NCI-H2029 (cell line): ENCODE measurements around the gene KCNJ11.

Source experiments
- DNase-seq: peaks from one replicate; lab custom pipeline; 2025; lab: John Stamatoyannopoulos, UW

The KCNJ11 gene

GRCh38 chr11:17389957-17390649 lies 1.6 kb upstream of the KCNJ11 start:
- DNase-seq: no peak

DNA sequence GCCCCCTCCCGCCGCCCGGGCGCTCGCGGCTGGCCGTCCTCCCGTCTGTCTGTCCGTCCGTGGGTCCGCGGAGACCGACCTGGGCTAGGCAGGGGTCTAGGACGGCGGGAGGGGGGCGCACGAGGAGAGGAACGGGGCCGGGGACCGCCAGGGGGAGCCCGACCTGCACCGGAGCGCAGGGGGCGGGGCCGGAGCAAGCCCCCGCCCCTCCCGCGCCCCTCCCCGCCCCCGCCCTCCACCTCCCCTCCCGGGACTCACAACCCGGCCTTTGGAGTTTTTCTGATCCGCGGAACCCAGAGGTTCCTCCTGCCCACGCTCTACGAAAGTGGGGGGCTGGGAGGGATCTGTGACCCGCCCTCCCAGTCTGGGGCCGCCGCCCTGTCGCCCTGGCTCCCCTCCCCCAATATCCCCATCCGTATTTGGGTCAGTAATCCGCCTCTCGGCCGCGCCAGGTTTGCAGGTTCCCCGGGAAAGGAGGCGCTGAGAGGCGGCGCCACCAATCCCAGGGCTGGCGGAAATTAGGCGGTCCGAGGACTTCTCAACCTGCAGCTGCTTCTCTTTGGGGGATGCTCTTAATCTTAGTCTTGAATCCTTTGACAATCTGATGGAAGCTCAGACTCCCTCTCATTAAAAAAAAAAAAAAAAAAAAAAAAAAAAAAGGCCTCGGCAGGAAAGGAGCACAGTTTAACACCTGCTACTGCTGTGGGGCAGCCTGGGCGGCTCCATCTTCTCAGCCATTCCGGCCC lies 925 bp upstream of the KCNJ11 start:
- peak; percentile 89 for DNase-seq

- DNase-seq: no peak
These were observed 648 bp downstream of the KCNJ11 start for GRCh38 chr11:17387811-17388210.

- no peak for DNase-seq
These were observed 1.2 kb downstream of the KCNJ11 start for GRCh38 chr11:17387254-17387653.

DNA sequence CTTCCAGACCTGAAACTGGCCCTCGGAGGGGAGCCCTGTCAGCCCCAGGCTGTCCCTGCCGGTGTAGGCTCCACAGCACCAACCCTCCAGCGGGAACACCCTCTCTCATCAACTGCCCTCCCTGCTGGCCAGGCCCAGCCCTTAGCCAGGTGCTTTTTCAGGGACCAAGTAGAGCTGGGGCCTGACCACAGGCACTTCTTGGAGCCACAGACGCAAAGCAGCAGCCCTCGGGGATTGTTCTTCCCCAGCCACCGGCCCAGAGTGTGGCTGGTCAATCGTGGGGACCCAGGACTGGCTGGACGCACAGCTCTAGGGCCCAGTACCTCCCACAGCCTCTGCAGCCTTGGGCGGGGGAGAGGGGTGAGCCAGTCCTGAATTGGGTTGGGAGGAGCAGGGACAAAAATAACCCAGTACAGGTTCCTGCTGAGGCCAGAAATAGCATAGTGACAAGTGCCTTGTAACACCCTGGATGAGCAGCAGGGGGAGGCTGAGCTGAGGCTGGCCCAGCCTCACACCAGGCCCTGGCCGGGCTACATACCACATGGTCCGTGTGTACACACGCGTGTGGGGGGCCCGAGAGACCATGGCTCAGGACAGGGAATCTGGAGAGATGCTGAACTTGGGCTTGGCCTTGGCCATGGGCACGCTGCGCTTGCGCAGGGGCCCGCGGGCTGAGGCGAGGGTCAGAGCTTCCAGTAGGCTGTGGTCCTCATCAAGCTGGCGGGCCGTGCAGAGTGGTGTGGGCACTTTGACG lies 2.0 kb downstream of the KCNJ11 start:
- DNase-seq: peak; percentile 29

DNA sequence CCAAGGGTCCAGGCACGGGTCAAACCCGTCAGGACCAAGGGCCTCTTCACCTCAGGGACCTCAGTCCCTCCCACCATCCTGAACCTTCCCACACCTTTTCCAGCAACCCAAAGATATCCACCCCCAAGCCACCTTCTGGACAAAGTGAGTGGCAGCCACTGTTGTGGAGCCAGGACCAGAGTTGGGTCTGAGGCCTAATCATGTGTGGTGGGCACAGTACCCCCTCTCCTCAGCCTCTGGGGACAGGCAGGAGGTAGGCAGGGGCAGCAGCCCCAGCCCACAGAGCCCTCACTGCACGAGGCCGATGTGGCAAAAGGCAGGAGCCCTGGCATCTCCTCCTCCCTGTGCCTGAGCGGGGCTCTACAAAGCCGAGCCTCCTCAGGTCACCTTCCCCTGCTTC lies 2.5 kb downstream of the KCNJ11 start:
- no peak for DNase-seq

- DNase-seq: no peak
These were observed 3.0 kb downstream of the KCNJ11 start for GRCh38 chr11:17385492-17385891.

GRCh38 chr11:17384002-17384511 lies 4.4 kb downstream of the KCNJ11 start:
- DNase-seq: peak; percentile 82

DNA sequence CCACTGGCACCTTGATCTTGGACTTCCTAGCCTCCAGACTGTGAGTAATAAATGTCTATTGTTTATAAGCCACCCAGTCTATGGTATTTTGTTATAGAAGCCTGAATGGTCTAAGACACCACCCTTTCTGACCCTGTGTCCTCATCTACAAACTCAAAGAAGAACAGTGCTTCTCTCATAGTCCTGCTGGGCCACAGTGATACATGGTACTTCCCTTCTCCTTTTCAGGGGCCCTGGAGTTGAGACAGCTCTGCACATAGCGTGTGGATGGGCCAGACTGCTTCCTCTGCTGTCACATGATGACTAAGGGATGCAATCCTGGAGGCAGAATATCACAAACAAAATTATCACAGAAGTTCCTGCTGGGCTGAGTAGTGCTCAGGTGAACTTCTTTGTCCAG lies 5.0 kb downstream of the KCNJ11 start:
- no peak for DNase-seq

- DNase-seq: no peak
These were observed 6.3 kb downstream of the KCNJ11 start for GRCh38 chr11:17382046-17382728.

DNA sequence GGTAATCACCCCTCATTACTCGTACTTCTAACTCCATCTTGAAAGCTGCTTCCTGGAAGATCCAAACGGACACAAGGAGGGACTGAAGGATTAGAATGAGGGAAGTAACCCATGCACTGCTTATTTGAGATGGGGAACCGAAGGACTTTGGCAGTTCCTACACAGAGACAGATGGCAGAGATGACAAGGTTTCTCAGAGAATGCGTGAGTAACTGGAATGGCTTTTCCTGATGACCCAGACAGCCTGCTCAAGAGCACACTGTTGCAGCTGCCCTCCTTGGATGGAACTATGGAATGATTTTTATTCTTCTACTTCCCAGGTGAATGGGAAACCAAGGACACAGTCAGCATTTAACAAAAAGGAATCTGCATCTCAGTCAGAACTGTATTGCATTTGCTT lies 7.3 kb downstream of the KCNJ11 start:
- DNase-seq: no peak

GRCh38 chr11:17379383-17380180 lies 8.9 kb downstream of the KCNJ11 start:
- no peak for DNase-seq

GRCh38 chr11:17378655-17379054 lies 9.8 kb downstream of the KCNJ11 start:
- no peak for DNase-seq

DNA sequence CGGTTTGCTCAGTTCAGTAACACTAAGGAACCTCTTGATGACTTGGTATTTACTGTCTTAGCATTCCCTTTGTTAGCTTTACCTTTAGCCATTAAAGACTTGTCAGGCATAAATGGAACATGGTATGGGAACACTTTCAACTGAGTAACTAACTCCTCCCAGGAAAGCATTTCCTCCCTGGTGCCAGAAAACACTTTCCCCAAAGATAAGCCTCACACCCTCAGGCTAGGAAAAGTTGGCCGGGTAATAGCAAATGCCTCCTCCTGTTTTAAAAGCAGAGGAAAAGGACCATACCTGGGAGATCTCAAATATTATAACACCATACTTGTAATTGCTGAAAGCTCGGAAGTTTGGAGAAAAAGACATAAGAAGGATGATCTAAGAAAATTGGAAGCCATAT lies 12.0 kb downstream of the KCNJ11 start:
- DNase-seq: no peak

- no peak for DNase-seq
These were observed 12.9 kb downstream of the KCNJ11 start for GRCh38 chr11:17375547-17375946.

- peak; percentile 6 for DNase-seq
These were observed 16.8 kb downstream of the KCNJ11 start for GRCh38 chr11:17371614-17372013.

DNA sequence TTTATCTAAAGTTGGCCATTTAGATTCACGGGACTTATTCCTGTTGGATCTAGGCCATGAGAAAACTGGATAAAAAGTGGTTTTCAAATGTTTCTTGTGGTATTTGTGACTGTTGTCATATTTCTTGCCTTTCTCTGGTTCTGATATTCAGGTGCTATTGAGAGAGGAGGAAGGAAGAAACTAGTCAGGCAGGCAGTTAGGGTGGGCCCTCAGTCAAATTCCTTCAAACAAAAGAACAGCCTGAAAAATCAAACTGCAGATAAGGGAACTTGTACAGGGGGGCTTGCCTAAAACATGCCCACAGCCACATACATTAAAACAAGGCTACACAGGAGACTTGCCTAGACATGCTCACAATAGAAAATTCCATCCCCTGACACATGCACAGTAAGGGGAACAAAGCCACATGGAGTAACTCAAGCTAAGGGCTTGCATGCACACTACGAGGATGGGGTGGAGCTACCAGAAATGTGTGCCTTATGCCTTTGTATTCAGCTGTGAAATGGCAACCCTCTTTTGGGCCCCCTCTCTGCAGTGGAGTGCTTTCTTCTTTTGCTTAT lies 18.7 kb downstream of the KCNJ11 start:
- DNase-seq: no peak

- no peak for DNase-seq
These were observed 19.4 kb downstream of the KCNJ11 start for GRCh38 chr11:17369094-17369493.

DNA sequence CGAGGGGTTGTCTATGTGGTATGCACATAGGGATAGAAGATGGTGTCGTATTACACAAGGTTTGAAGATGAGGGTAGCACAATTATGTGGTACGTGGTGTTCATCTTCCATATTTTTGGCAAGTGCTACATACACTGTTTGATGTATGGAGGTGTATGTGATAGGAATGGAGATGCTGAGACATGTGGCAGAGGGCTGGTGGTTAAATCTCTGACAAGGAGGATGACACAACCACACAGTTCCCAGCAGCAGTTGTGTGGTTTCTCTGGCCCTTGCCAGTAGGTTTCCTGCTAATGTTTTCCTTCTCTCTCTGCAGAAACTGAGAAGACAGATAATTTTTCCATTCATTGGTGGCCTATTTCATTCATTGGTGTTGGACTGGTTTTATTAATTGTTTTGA lies 19.9 kb downstream of the KCNJ11 start:
- no peak for DNase-seq

GRCh38 chr11:17366495-17366894 lies 22.0 kb downstream of the KCNJ11 start:
- DNase-seq: no peak

DNA sequence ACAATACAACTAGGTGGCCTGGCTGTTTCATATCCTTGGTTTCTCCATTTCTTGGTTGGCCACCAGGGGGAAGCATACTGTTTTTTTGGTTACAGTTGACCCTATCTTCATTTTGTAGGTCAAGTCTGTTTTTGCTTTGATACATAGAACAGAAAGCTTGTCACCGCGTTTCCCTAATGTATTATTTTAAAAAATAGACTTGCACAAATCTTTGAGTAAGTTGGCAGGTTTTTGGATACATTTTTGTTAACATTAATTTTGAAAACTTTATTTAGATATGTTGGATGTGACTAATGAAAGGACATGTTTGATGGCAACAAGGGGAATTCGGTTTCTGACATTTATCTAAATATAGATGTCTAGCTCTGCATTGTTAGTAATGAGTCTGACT lies 33.9 kb downstream of the KCNJ11 start:
- peak; percentile 28 for DNase-seq
